OCI-LY3 (cell line): ENCODE data around the gene PTPRN2.

Experiments
- H2AFZ ChIP-seq: fragments of 200-600, 300-600 bp; shearing (Covaris generic); 2 replicates; pipeline ENCODE4 v1.6.0; 2014; ENCODE audit warnings: antibody characterized with exemption, low read depth, low read length
- H3K27ac ChIP-seq: fragments of 200-600, 300-600 bp; sonication (generic); 2 replicates; pipeline ENCODE4 v1.5.1; 2014; ENCODE audit warnings: mild to moderate bottlenecking, low read length, moderate library complexity, mixed read lengths
- H3K27me3 ChIP-seq: fragments of 200-600, 300-600 bp; sonication (generic); 2 replicates; pipeline ENCODE4 v1.6.1; 2014; ENCODE audit warnings: low read depth, low read length, mixed read lengths
- H3K36me3 ChIP-seq: fragments of 200-600, 300-600 bp; sonication (generic); replicated peaks from 2 replicates; pipeline ENCODE3; 2014; ENCODE audit warnings: low read depth, low read length, mixed read lengths
- H3K4me1 ChIP-seq: fragments of 300-600, 200-600 bp; sonication (generic); 2 replicates; pipeline ENCODE4 v1.6.1; 2014; ENCODE audit warnings: low read length, mixed read lengths
- H3K4me2 ChIP-seq: fragments of 200-600, 300-600 bp; sonication (generic); 2 replicates; pipeline ENCODE4 v1.6.1; 2014; ENCODE audit warnings: low read length, mixed read lengths
- H3K4me3 ChIP-seq: fragments of 300-600, 200-600 bp; sonication (generic); 2 replicates; pipeline ENCODE4 v1.5.1; 2014; ENCODE audit warnings: antibody characterized with exemption, mild to moderate bottlenecking, low read length, moderate library complexity
- H3K79me2 ChIP-seq: fragments of 300-600, 200-600 bp; shearing (Covaris generic); 2 replicates; pipeline ENCODE4 v1.6.1; 2014; ENCODE audit warnings: mild to moderate bottlenecking, low read length, mixed read lengths
- H3K9ac ChIP-seq: fragments of 300-600, 200-600 bp; shearing (Covaris generic); 2 replicates; pipeline ENCODE4 v1.6.0; 2014; ENCODE audit warnings: mild to moderate bottlenecking, low read length, moderate library complexity
- H3K9me3 ChIP-seq: fragments of 200-600, 300-600 bp; shearing (Covaris generic); 2 replicates; pipeline ENCODE4 v1.6.1; 2014; ENCODE audit warnings: low read length, mixed read lengths; ENCODE audit not compliant: insufficient read depth
- H4K20me1 ChIP-seq: fragments of 200-600, 300-600 bp; sonication (generic); 2 replicates; pipeline ENCODE4 v1.6.1; 2016; ENCODE audit warnings: low read length, mixed read lengths; ENCODE audit not compliant: insufficient read depth
- EZH2phosphoT487 ChIP-seq: fragments of 200-600 bp; shearing (Covaris generic); IDR thresholded peaks from 2 replicates; pipeline ENCODE4 v1.6.1; 2018; ENCODE audit warnings: antibody characterized with exemption, mixed run types, low read depth
- TF ChIP-seq, protein P1 (sequence below): fragments of 200-600, 300-600 bp; sonication (generic); IDR thresholded peaks from 2 replicates; pipeline ENCODE4 v1.5.1; 2014; ENCODE audit warnings: antibody characterized with exemption, low read length, low read depth

Gene PTPRN2

DNA sequence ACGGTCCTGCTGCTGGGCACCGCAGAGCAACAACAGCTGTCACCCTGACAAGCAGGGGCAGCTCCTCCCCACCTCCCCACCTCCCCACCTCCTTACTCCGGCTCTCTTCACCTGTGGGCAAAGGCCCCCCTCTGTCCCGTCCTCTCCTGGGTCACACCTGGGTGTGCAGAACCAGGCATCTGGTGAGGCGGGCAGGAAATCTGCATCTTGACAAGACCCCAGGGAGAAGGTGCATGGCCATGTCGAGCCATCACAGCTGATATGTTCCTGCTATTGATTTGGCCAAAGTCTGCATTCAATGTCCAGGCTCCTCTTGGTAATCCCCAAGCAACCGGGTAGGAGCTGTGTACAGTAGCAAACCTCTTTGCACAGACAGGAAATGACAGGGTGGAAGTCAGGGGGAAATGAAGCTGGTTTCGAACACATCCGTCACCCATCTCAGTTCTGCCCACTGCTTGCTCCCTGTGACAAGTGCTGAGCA is 696.7 kb downstream of the PTPRN2 start:
- H3K4me2 ChIP-seq = no peak overlapping the region
- no peaks in the 10 kb centered on the region for H4K20me1 ChIP-seq
- H3K36me3 ChIP-seq = no peaks in the 10 kb centered on the region
- no peaks in the 10 kb centered on the region for H3K27me3 ChIP-seq
- no peak overlapping the region for H3K9ac ChIP-seq
- H3K4me1 ChIP-seq = no peaks in the 10 kb centered on the region
- TF ChIP-seq EZH2phosphoT487 = no peak
- TF ChIP-seq, protein P1, sequence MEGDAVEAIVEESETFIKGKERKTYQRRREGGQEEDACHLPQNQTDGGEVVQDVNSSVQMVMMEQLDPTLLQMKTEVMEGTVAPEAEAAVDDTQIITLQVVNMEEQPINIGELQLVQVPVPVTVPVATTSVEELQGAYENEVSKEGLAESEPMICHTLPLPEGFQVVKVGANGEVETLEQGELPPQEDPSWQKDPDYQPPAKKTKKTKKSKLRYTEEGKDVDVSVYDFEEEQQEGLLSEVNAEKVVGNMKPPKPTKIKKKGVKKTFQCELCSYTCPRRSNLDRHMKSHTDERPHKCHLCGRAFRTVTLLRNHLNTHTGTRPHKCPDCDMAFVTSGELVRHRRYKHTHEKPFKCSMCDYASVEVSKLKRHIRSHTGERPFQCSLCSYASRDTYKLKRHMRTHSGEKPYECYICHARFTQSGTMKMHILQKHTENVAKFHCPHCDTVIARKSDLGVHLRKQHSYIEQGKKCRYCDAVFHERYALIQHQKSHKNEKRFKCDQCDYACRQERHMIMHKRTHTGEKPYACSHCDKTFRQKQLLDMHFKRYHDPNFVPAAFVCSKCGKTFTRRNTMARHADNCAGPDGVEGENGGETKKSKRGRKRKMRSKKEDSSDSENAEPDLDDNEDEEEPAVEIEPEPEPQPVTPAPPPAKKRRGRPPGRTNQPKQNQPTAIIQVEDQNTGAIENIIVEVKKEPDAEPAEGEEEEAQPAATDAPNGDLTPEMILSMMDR = no peak
- H3K9me3 ChIP-seq = no peaks in the 10 kb centered on the region
- no peak overlapping the region for H3K4me3 ChIP-seq
- no peak overlapping the region for H2AFZ ChIP-seq
- no peaks in the 10 kb centered on the region for H3K79me2 ChIP-seq
- no peak overlapping the region for H3K27ac ChIP-seq

DNA sequence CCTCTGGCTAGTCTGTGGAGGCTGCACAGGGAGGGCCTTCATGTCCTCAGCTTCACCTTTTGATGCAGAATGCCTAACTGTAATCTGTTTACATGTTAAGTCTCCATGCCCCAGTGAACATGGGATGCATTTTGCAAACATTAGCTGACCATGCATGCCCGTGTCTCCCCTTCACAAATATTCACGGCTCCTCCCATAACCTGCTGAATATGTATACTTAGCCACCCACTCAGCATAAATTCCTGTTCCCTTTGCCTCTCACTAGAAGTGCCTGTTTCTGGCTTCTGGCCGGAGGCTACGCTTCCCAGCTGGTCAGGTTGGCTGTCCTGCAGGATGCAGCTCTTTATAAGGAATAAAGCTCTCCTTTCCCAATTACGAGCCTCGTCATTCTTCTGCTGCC is 698.1 kb downstream of the PTPRN2 start:
- no peaks in the 10 kb centered on the region for H3K4me1 ChIP-seq
- no peak overlapping the region for H3K4me3 ChIP-seq
- H3K27ac ChIP-seq = no peak overlapping the region
- no peaks in the 10 kb centered on the region for H4K20me1 ChIP-seq
- H3K4me2 ChIP-seq = no peak overlapping the region
- H3K79me2 ChIP-seq = no peaks in the 10 kb centered on the region
- H3K36me3 ChIP-seq = no peaks in the 10 kb centered on the region
- no peaks in the 10 kb centered on the region for H3K27me3 ChIP-seq
- no peak overlapping the region for H2AFZ ChIP-seq
- H3K9ac ChIP-seq = no peak overlapping the region
- H3K9me3 ChIP-seq = no peaks in the 10 kb centered on the region
- TF ChIP-seq, protein P1 = no peak
- TF ChIP-seq EZH2phosphoT487 = no peak

DNA sequence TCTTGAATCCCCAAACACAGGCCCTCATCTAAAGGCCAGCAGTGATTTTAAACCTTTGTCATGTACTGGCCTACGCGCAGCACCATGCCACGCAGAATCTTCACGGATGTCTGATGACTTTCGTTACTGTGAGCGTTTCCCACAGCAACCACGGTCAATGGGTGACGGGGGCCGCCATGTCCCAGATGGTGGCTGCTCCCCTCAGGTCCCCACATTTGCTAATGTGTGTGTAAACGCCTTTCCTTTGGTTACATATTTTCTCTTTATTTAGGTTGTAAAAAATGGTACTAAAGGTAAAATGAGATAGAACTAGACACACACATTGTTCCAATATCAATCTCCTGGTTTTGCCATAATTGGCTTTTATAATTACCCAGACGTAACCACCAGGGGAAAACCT is 699.0 kb downstream of the PTPRN2 start:
- no peaks in the 10 kb centered on the region for H3K4me1 ChIP-seq
- no peak overlapping the region for H3K4me2 ChIP-seq
- no peak overlapping the region for H3K27ac ChIP-seq
- no peaks in the 10 kb centered on the region for H4K20me1 ChIP-seq
- H3K9ac ChIP-seq = no peak overlapping the region
- H3K4me3 ChIP-seq = no peak overlapping the region
- no peak for TF ChIP-seq EZH2phosphoT487
- TF ChIP-seq, protein P1 = no peak
- no peaks in the 10 kb centered on the region for H3K36me3 ChIP-seq
- no peaks in the 10 kb centered on the region for H3K79me2 ChIP-seq
- H2AFZ ChIP-seq = no peak overlapping the region
- no peaks in the 10 kb centered on the region for H3K9me3 ChIP-seq
- H3K27me3 ChIP-seq = no peaks in the 10 kb centered on the region

DNA sequence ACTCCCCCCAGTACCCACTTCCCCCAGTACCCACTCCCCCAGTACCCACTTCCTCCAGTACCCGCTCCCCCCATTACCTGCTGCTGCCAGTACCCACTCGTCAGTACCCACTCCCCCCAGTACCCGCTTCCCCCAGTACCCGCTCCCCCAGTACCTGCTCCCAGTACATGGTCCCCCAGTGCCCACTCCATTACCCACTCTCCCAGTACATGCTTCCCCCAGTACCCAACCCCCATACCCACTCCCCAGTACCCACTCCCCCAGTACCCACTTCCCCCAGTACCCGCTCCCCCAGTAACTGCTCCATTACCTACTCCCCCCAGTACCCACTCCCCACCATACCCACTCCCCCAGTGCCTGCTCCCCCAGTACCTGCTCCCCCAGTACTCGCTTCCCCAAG is 700.2 kb downstream of the PTPRN2 start:
- Histone ChIP-seq H3K27me3 (no peaks in the 10 kb centered on the region), H3K36me3 (no peaks in the 10 kb centered on the region), H3K4me1 (no peaks in the 10 kb centered on the region), H3K9ac (no peak overlapping the region), H3K4me2 (no peak overlapping the region), H2AFZ (no peak overlapping the region), H3K79me2 (no peaks in the 10 kb centered on the region), H3K9me3 (0 out of 2 replicates have a peak, but pooled peaks cover 9% of the 10 kb centered on the region), H3K27ac (no peak overlapping the region), H4K20me1 (no peaks in the 10 kb centered on the region), H3K4me3 (no peak overlapping the region)
- TF ChIP-seq, protein P1 = no peak
- TF ChIP-seq EZH2phosphoT487 = no peak
